Measurements from ENCODE around the gene SEMA5A.

- TF ChIP-seq CTCF (IDR thresholded peaks at IDR 0.05; ENCODE audit: insufficient read depth, low read depth, low read length) (no peak), EZH2 (IDR thresholded peaks at IDR 0.05; ENCODE audit: insufficient read depth, low read length) (no peak)
Measured at GRCh38 chr5:9069650-9070049, 476.2 kb downstream of the SEMA5A start.

Data from astrocyte (in vitro differentiated cells and primary cell).